Endodermal cell (in vitro differentiated cells): ENCODE data around the gene IFT122. TPM values are rescaled to one million over a fixed set of nuclear protein-coding genes. Genes with fewer than 3 reads are reported as not detected.
A peak's percentile ranks its signal among the peaks of the same experiment; 100 is the strongest.

Experiments used
- DNase-seq: peaks from one replicate; pipeline ENCODE4 v3.0.0-alpha.2; 2017
- H3K27ac ChIP-seq: 2 replicates; pipeline ENCODE4 v1.5.1; 2013; ENCODE audit warnings: mild to moderate bottlenecking, low read depth, low read length, moderate library complexity
- H3K27me3 ChIP-seq: 2 replicates; pipeline ENCODE4 v1.6.1; 2013; ENCODE audit warnings: mild to moderate bottlenecking, low read length, moderate library complexity; ENCODE audit not compliant: insufficient read depth, control insufficient read depth, poor library complexity, severe bottlenecking
- H3K36me3 ChIP-seq: 2 replicates; pipeline ENCODE4 v1.7.0; 2013; ENCODE audit warnings: mild to moderate bottlenecking, low read length, moderate library complexity; ENCODE audit not compliant: control insufficient read depth, insufficient read depth
- H3K4me1 ChIP-seq: one replicate; pipeline ENCODE4 v1.7.0; 2013; ENCODE audit warnings: low read length; ENCODE audit not compliant: control insufficient read depth, insufficient read depth
- H3K4me3 ChIP-seq: 2 replicates; pipeline ENCODE4 v1.5.1; 2013; ENCODE audit warnings: mild to moderate bottlenecking, low read length, moderate library complexity
- H3K9ac ChIP-seq: 2 replicates; pipeline ENCODE4 v1.6.1; 2013; ENCODE audit warnings: mild to moderate bottlenecking, low read length, moderate library complexity; ENCODE audit not compliant: poor library complexity, severe bottlenecking; ENCODE audit errors: extremely low read depth
- H3K9me3 ChIP-seq: 2 replicates; pipeline ENCODE4 v1.6.1; 2013; ENCODE audit warnings: mild to moderate bottlenecking, low read length, moderate library complexity; ENCODE audit not compliant: control insufficient read depth
- H3K27ac Mint-ChIP-seq: 2 replicates; pipeline ENCODE4 v1.8.0; 2020; ENCODE audit warnings: mixed read lengths
- H3K27me3 Mint-ChIP-seq: 2 replicates; pipeline ENCODE4 v1.8.0; 2021; ENCODE audit warnings: mild to moderate bottlenecking, mixed read lengths; ENCODE audit not compliant: insufficient read depth
- H3K36me3 Mint-ChIP-seq: 2 replicates; pipeline ENCODE4 v1.8.0; 2020; ENCODE audit warnings: low read depth, mixed read lengths
- H3K4me1 Mint-ChIP-seq: 2 replicates; pipeline ENCODE4 v1.8.0; 2020; ENCODE audit warnings: mixed read lengths
- H3K4me3 Mint-ChIP-seq: 2 replicates; pipeline ENCODE4 v1.8.0; 2020; ENCODE audit warnings: mild to moderate bottlenecking, moderate library complexity, mixed read lengths
- H3K9me3 Mint-ChIP-seq: 2 replicates; pipeline ENCODE4 v1.8.0; 2020; ENCODE audit warnings: mild to moderate bottlenecking, mixed read lengths
- WGBS, 2 experiments: methylation state at CpG; one replicate each; pipeline versions ENCODE4 v1.1.5 to v1.1.7; 2013; ENCODE audit warnings: missing lambda C conversion rate in 2 of 2, mixed read lengths in 1 of 2; ENCODE audit not compliant: insufficient coverage in 1 of 2, insufficient read length in 1 of 2; 5-methylcytosine and 5-hydroxymethylcytosine counted together
- total RNA-seq, 2 donors: library from RNA; stranded (reverse); fragmentation: NEBNext Ultra II Directional in 1 of 2; extraction: Animal tissue kit (Norgen Biotek cat#: 25700) in 1 of 2; gene quantifications; 2 replicates in 1 of 2; 3 replicates in 1 of 2; pipeline ENCODE4 v1.2.1, GENCODE V29; 2021
- TF ChIP-seq, protein P1 (sequence below): fragments of 200-600 bp; sonication (generic); conservative IDR thresholded peaks from 2 replicates; pipeline ENCODE4 v1.5.0; 2021; ENCODE audit warnings: antibody characterized with exemption, mild to moderate bottlenecking

Gene IFT122
- total RNA-seq, 2 donors from 2014 or later = 36.0 to 46.6 TPM

DNA sequence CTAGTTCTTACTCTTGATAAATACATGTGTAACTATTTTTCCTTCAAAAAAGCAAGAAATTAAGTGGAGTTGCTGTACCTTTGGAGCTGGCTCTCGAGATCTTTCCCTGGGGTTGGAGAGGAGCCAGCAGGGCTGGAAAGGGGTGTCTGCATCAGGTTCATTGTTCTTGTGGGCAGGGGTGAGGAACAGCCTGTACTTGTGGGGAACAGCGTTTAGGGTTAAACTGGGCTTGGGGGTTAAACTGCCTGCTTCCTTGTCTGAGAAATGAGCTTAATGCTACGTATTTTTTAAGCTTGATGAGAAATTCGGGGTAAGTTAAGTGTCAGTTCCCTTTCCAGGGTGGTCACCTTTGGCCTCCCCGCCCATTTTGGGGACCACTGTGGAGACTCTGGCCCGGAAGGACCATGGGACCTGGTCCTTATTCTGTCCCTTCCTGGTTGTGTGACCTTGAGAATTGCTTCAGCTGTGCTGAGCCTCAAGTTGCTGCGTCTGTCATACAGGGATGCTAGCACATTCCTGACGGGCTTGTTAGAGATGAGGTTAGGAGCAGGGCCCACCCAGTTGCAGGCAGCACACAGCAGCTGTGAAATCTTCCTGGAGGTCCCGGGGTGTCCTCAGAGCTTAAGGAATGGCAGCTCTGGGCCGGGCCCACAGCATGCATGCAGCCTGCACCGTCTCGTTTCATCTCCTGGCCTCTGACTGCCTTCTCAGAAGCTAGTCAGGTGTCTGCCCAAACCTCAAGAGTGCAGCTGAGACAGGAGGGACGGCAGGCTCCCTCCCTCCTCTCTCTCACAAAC, 114.5 kb downstream of the IFT122 start:
- TF ChIP-seq, protein P1, sequence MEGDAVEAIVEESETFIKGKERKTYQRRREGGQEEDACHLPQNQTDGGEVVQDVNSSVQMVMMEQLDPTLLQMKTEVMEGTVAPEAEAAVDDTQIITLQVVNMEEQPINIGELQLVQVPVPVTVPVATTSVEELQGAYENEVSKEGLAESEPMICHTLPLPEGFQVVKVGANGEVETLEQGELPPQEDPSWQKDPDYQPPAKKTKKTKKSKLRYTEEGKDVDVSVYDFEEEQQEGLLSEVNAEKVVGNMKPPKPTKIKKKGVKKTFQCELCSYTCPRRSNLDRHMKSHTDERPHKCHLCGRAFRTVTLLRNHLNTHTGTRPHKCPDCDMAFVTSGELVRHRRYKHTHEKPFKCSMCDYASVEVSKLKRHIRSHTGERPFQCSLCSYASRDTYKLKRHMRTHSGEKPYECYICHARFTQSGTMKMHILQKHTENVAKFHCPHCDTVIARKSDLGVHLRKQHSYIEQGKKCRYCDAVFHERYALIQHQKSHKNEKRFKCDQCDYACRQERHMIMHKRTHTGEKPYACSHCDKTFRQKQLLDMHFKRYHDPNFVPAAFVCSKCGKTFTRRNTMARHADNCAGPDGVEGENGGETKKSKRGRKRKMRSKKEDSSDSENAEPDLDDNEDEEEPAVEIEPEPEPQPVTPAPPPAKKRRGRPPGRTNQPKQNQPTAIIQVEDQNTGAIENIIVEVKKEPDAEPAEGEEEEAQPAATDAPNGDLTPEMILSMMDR = no peak
- Histone ChIP-seq H3K36me3 (no peaks in the 10 kb centered on the region), H3K4me1 (peaks cover 2% of the 10 kb centered on the region), H3K9me3 (no peaks in the 10 kb centered on the region), H3K27me3 (no peaks in the 10 kb centered on the region), H3K9ac (no peak overlapping the region), H3K4me3 (no peak overlapping the region), H3K27ac (no peak overlapping the region)
- peaks cover 26% of the 10 kb centered on the region for H3K36me3 Mint-ChIP-seq
- H3K9me3 Mint-ChIP-seq = no peaks in the 10 kb centered on the region
- WGBS, 2 experiments = 86 to 91% methylated on average over 12 to 13 of the region's 13 CpGs
- H3K27me3 Mint-ChIP-seq = no peaks in the 10 kb centered on the region
- H3K4me3 Mint-ChIP-seq = no peak overlapping the region
- peaks cover 31% of the 10 kb centered on the region for H3K4me1 Mint-ChIP-seq
- peak overlapping the region; percentile 62 for H3K27ac Mint-ChIP-seq
- DNase-seq = no peak

DNA sequence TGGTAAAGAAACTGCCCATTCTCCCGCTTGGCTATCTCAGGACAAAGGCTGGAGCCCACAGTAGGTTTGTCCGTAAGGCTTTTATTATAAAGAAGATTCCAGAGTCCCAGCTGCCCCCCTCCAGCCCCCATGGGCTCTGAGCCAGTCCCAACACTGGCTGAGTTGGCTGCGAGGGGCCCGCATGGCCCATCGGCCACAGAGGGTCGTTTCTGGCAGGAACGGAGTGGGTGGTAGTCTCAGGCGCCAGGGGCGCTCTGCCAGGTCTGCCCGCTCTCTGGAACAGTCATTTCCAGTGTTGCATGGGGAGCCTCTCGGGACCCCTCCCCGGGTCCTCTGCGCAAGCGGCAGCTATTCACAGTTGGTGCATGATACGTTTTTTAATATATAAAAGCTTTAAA, 115.1 kb downstream of the IFT122 start:
- TF ChIP-seq, protein P1 = no peak
- Histone ChIP-seq H3K9ac (no peak overlapping the region), H3K4me3 (no peak overlapping the region), H3K36me3 (no peaks in the 10 kb centered on the region), H3K27ac (no peak overlapping the region), H3K9me3 (no peaks in the 10 kb centered on the region), H3K27me3 (no peaks in the 10 kb centered on the region), H3K4me1 (no peaks in the 10 kb centered on the region)
- H3K4me1 Mint-ChIP-seq = peaks cover 28% of the 10 kb centered on the region
- H3K27ac Mint-ChIP-seq = peak overlapping the region; percentile 62
- no peak for DNase-seq
- WGBS, 2 experiments = 91 to 96% methylated on average over 14 of the region's 15 CpGs
- peaks cover 27% of the 10 kb centered on the region for H3K36me3 Mint-ChIP-seq
- no peaks in the 10 kb centered on the region for H3K9me3 Mint-ChIP-seq
- no peaks in the 10 kb centered on the region for H3K27me3 Mint-ChIP-seq
- H3K4me3 Mint-ChIP-seq = no peak overlapping the region

DNA sequence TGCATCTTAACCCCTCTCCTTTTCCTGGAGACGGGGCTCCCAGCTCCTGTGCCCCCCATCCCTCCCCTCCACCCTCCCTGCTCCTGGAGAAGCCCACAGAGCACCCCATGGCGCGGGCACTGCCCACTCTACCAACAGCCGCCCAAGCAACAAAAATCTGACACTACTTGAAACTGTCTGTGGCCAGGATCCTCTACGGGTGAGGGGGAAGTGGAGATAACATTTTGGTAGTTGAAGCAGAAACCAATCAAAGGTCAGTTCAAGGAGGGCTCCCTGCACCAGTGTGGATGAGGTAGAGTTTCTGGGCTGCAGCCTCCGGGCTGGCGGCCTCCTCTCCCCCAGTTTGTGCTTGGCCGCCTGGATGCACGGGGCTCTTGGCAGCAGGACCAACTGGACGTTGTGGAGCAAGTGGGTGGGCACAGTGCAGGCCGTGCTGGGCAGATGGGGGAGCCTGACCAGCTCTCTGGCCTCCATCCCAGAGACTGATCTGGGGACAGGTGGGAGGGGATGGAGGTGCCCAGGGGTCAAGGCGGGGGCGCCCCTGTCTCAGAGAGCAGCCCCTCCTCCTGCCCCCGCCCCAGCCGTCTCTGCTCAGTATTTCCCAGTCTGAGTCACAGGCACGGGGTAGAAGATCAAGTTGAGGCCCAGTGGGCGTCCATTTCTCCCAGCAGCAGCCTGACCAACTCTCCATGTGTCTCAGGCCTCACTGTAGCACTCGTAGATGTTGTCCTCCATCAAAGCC, 115.8 kb downstream of the IFT122 start:
- TF ChIP-seq, protein P1 = no peak
- Histone ChIP-seq H3K27me3 (no peaks in the 10 kb centered on the region), H3K9me3 (no peaks in the 10 kb centered on the region), H3K9ac (no peak overlapping the region), H3K4me3 (no peak overlapping the region), H3K27ac (no peak overlapping the region), H3K4me1 (no peaks in the 10 kb centered on the region), H3K36me3 (no peaks in the 10 kb centered on the region)
- no peak overlapping the region for H3K4me3 Mint-ChIP-seq
- no peaks in the 10 kb centered on the region for H3K27me3 Mint-ChIP-seq
- H3K4me1 Mint-ChIP-seq = peaks cover 28% of the 10 kb centered on the region
- DNase-seq = no peak
- no peaks in the 10 kb centered on the region for H3K9me3 Mint-ChIP-seq
- H3K36me3 Mint-ChIP-seq = peaks cover 27% of the 10 kb centered on the region
- whole genome bisulfite sequencing, 2 experiments = 86 to 91% methylated on average over 4 to 18 of the region's 18 CpGs
- no peak overlapping the region for H3K27ac Mint-ChIP-seq
